Body of pancreas (tissue), 4 donors: ENCODE results near the gene KDR. TPM values are rescaled to one million over a fixed set of nuclear protein-coding genes. Genes with fewer than 3 reads are reported as not detected.
A peak's percentile ranks its signal among the peaks of the same experiment; 100 is the strongest.

Experiments used
- ATAC-seq: fragments of 150-250 bp; one replicate; pipeline ENCODE4 v1.9.1; 2016
- DNase-seq, 4 donors: peaks; one replicate each; pipeline ENCODE4 v3.0.0-alpha.2; 2019
- H3K27ac ChIP-seq, 4 donors: fragments of 200-600 bp; sonication (generic); 1 replicate in 3 of 4; 2 replicates in 1 of 4; pipeline versions ENCODE4 v1.5.1 to v1.6.1; 2016 to 2019; ENCODE audit warnings: mild to moderate bottlenecking in 1 of 4, mixed read lengths in 1 of 4, moderate library complexity in 1 of 4
- H3K27me3 ChIP-seq, 2 donors: fragments of 200-600 bp; sonication (generic); one replicate each; pipeline ENCODE4 v1.6.0; 2016; ENCODE audit warnings: mild to moderate bottlenecking in 1 of 2
- H3K36me3 ChIP-seq, 2 donors: fragments of 200-600 bp; sonication (generic); replicated peaks in 1 of 2; 2 replicates each; pipeline ENCODE4 v1.5.1; 2016; ENCODE audit warnings: low read depth in 2 of 2; ENCODE audit not compliant: insufficient read depth in 1 of 2
- H3K4me1 ChIP-seq: fragments of 200-600 bp; sonication (generic); one replicate; pipeline ENCODE4 v1.6.0; 2016
- H3K4me3 ChIP-seq, 2 donors: fragments of 200-600 bp; sonication (generic); 1 replicate in 1 of 2; 2 replicates in 1 of 2; pipeline ENCODE4 v1.5.1; 2016 to 2019
- H3K9me3 ChIP-seq, 3 donors: fragments of 200-600 bp; sonication (generic); 1 replicate in 2 of 3; 2 replicates in 1 of 3; pipeline ENCODE4 v1.5.1; 2016
- CTCF ChIP-seq, 7 experiments: fragments of 450-650 bp in 4 of 7; fragments of 200-600 bp in 3 of 7; sonication (generic) in 3 of 7; IDR thresholded peaks; one replicate each; pipeline ENCODE4 v1.5.1; 2016 to 2019; ENCODE audit warnings: antibody characterized with exemption in 7 of 7
- POLR2A ChIP-seq, 3 donors: fragments of 450-650 bp; IDR thresholded peaks; one replicate each; pipeline ENCODE4 v1.6.1; 2016; ENCODE audit warnings: antibody characterized with exemption in 3 of 3, mild to moderate bottlenecking in 2 of 3
- WGBS, 2 donors: methylation state at CpG; one replicate each; pipeline ENCODE4 v1.1.5; 2017; 5-methylcytosine and 5-hydroxymethylcytosine counted together
- intact Hi-C: fragments of 100-400 bp; cut with DNase I; formaldehyde crosslinking; loops from one replicate; pipeline ENCODE4 v1.15.1; 2023
- total RNA-seq, 2 donors: library from RNA; depleted of rRNA; stranded (reverse); fragments of >200 nt; gene quantifications; one replicate each; pipeline ENCODE4 v1.1.0, GENCODE V29; 2016

KDR gene
- total RNA-seq, 2 donors from 2014 or later, result 12.9 to 14.5 TPM

GRCh38 chr4:55038176-55038890 is 87.1 kb downstream of the KDR start:
- H3K4me3 ChIP-seq, result no peak overlapping the region
- WGBS, 2 donors, result 7 to 10% methylated on average over 2 of the region's 2 CpGs
- TF ChIP-seq POLR2A (IDR thresholded peaks at IDR 0.05) (no peak), CTCF (IDR thresholded peaks at IDR 0.05) (no peak)
- peaks cover 11% of the 10 kb centered on the region for H3K4me1 ChIP-seq
- peak overlapping the region in 3 of 4 donors; percentile 33 to 68 (median 42) for H3K27ac ChIP-seq
- intact Hi-C loops, result no loop called here
- peak; percentile 87 for ATAC-seq
- H3K36me3 ChIP-seq, result no peaks in the 10 kb centered on the region
- peak; percentile 18 to 49 (median 30) for DNase-seq
- H3K27me3 ChIP-seq, result peaks cover 0 to 3% of the 10 kb centered on the region in 2 donors
- H3K9me3 ChIP-seq, result peaks cover 0 to 7% (median 0%) of the 10 kb centered on the region in 3 donors

- Histone ChIP-seq H3K4me1 (peaks cover 11% of the 10 kb centered on the region), H3K9me3 (peaks cover 0 to 7% (median 0%) of the 10 kb centered on the region in 3 donors), H3K36me3 (no peaks in the 10 kb centered on the region), H3K27me3 (peaks cover 0 to 3% of the 10 kb centered on the region in 2 donors), H3K4me3 (no peak overlapping the region), H3K27ac (peak overlapping the region in 3 of 4 donors; percentile 33 to 68 (median 42))
- ATAC-seq, result no peak
- WGBS, 2 donors, result 18 to 49% methylated on average over 1 of the region's 1 CpG
- no peak for DNase-seq
- intact Hi-C loops, result no loop called here
- no peak for TF ChIP-seq CTCF (IDR thresholded peaks at IDR 0.05)
- no peak for TF ChIP-seq POLR2A (IDR thresholded peaks at IDR 0.05)
Observed at GRCh38 chr4:55037728-55038127, 87.7 kb downstream of the KDR start.

- WGBS, 2 donors, result 45 to 62% methylated on average over 3 of the region's 3 CpGs
- Histone ChIP-seq H3K27ac (no peak overlapping the region), H3K9me3 (peaks cover 0 to 1% (median 0%) of the 10 kb centered on the region in 3 donors), H3K4me3 (no peak overlapping the region), H3K36me3 (no peaks in the 10 kb centered on the region), H3K27me3 (peaks cover 0 to 3% of the 10 kb centered on the region in 2 donors), H3K4me1 (peaks cover 11% of the 10 kb centered on the region)
- intact Hi-C loops, result no loop called here
- DNase-seq (no peak), ATAC-seq (no peak)
- TF ChIP-seq POLR2A (IDR thresholded peaks at IDR 0.05) (no peak), CTCF (IDR thresholded peaks at IDR 0.05) (no peak)
Observed at GRCh38 chr4:55036405-55036804, 89.0 kb downstream of the KDR start.

- DNase-seq (no peak), ATAC-seq (no peak)
- Histone ChIP-seq H3K4me3 (no peak overlapping the region), H3K4me1 (peaks cover 14% of the 10 kb centered on the region), H3K36me3 (no peaks in the 10 kb centered on the region), H3K9me3 (no peaks in the 10 kb centered on the region), H3K27ac (no peak overlapping the region), H3K27me3 (peaks cover 0 to 3% of the 10 kb centered on the region in 2 donors)
- intact Hi-C loops, result no loop called here
- TF ChIP-seq CTCF (IDR thresholded peaks at IDR 0.05), result no peak
- 27 to 32% methylated on average over 1 of the region's 1 CpG for WGBS, 2 donors
Observed at GRCh38 chr4:55035892-55036291, 89.5 kb downstream of the KDR start.

- no peaks in the 10 kb centered on the region for H3K27me3 ChIP-seq
- DNase-seq (no peak), ATAC-seq (no peak)
- 50 to 58% methylated on average over 8 of the region's 8 CpGs for WGBS, 2 donors
- intact Hi-C loops, result no loop called here
- no peaks in the 10 kb centered on the region for H3K9me3 ChIP-seq
- peaks cover 11% of the 10 kb centered on the region for H3K4me1 ChIP-seq
- no peak for TF ChIP-seq CTCF (IDR thresholded peaks at IDR 0.05)
- TF ChIP-seq POLR2A (IDR thresholded peaks at IDR 0.05), result no peak
- no peak overlapping the region for H3K27ac ChIP-seq
- no peaks in the 10 kb centered on the region for H3K36me3 ChIP-seq
- no peak overlapping the region for H3K4me3 ChIP-seq
Observed at GRCh38 chr4:55033296-55033695, 92.1 kb downstream of the KDR start.
